Tibial artery (tissue), 4 donors: ENCODE results near the gene DYNC1I1.

Source experiments
- DNase-seq, 2 donors: peaks; one replicate each; pipeline ENCODE4 v3.0.0-alpha.2; 2019
- H3K27ac ChIP-seq, 2 donors: fragments of 200-600 bp; sonication (generic) in 1 of 2; 1 replicate in 1 of 2; 2 replicates in 1 of 2; pipeline ENCODE4 v1.5.1; 2018 to 2019; ENCODE audit warnings: mild to moderate bottlenecking in 1 of 2
- H3K27me3 ChIP-seq, 2 donors: fragments of 200-600 bp; sonication (generic) in 1 of 2; one replicate each; pipeline versions ENCODE4 v1.5.1 to v1.6.0; 2016 to 2019
- H3K36me3 ChIP-seq, 3 donors: fragments of 200-600 bp; sonication (generic) in 2 of 3; one replicate each; pipeline ENCODE4 v1.5.1; 2016 to 2019; ENCODE audit warnings: mild to moderate bottlenecking in 2 of 3
- H3K4me1 ChIP-seq, 4 donors: fragments of 200-600 bp; sonication (generic) in 2 of 4; 1 replicate in 3 of 4; 2 replicates in 1 of 4; pipeline ENCODE4 v1.5.1; 2016 to 2019
- H3K4me3 ChIP-seq, 2 donors: fragments of 200-600 bp; sonication (generic) in 1 of 2; 1 replicate in 1 of 2; 2 replicates in 1 of 2; pipeline ENCODE4 v1.5.1; 2018 to 2019; ENCODE audit warnings: mild to moderate bottlenecking in 2 of 2
- H3K9me3 ChIP-seq, 3 donors: fragments of 200-600 bp; sonication (generic) in 1 of 3; one replicate each; pipeline ENCODE4 v1.5.1; 2016 to 2019
- CTCF ChIP-seq, 2 experiments: fragments of 200-600 bp in 1 of 2; fragments of 450-650 bp in 1 of 2; IDR thresholded peaks; one replicate each; pipeline ENCODE4 v1.5.1; 2017 to 2019; ENCODE audit warnings: antibody characterized with exemption in 2 of 2, mild to moderate bottlenecking in 1 of 2, moderate library complexity in 1 of 2
- intact Hi-C: fragments of 100-400 bp; cut with DNase I; formaldehyde crosslinking; loops from one replicate; pipeline ENCODE4 v1.15.0; 2023; ENCODE audit warnings: low total_unique reads

Gene DYNC1I1

GRCh38 chr7:96059075-96059474, 286.7 kb downstream of the DYNC1I1 start:
- Histone ChIP-seq H3K4me3 (no peak overlapping the region), H3K27ac (no peak overlapping the region), H3K9me3 (no peaks in the 10 kb centered on the region), H3K4me1 (peaks cover 0 to 7% (median 0%) of the 10 kb centered on the region in 4 donors), H3K27me3 (no peaks in the 10 kb centered on the region), H3K36me3 (no peaks in the 10 kb centered on the region)
- intact Hi-C loops: no loop called here
- DNase-seq: no peak
- TF ChIP-seq CTCF (IDR thresholded peaks at IDR 0.05): no peak

GRCh38 chr7:96061009-96061408, 288.7 kb downstream of the DYNC1I1 start:
- H3K4me1 ChIP-seq: peaks cover 0 to 7% (median 0%) of the 10 kb centered on the region in 4 donors
- DNase-seq: no peak
- intact Hi-C loops: no loop called here
- H3K4me3 ChIP-seq: no peak overlapping the region
- TF ChIP-seq CTCF (IDR thresholded peaks at IDR 0.05): no peak
- no peaks in the 10 kb centered on the region for H3K36me3 ChIP-seq
- H3K9me3 ChIP-seq: no peaks in the 10 kb centered on the region
- no peaks in the 10 kb centered on the region for H3K27me3 ChIP-seq
- no peak overlapping the region for H3K27ac ChIP-seq

- Histone ChIP-seq H3K4me1 (peaks cover 0 to 7% (median 0%) of the 10 kb centered on the region in 4 donors), H3K9me3 (no peaks in the 10 kb centered on the region), H3K4me3 (no peak overlapping the region), H3K27ac (no peak overlapping the region), H3K27me3 (no peaks in the 10 kb centered on the region), H3K36me3 (no peaks in the 10 kb centered on the region)
- TF ChIP-seq CTCF (IDR thresholded peaks at IDR 0.05): no peak
- intact Hi-C loops: no loop called here
- DNase-seq: no peak
Measured at GRCh38 chr7:96061844-96062243, 289.5 kb downstream of the DYNC1I1 start.

GRCh38 chr7:96067321-96067720, 295.0 kb downstream of the DYNC1I1 start:
- H3K27ac ChIP-seq: no peak overlapping the region
- H3K9me3 ChIP-seq: no peaks in the 10 kb centered on the region
- DNase-seq: no peak
- no peaks in the 10 kb centered on the region for H3K36me3 ChIP-seq
- H3K4me1 ChIP-seq: no peaks in the 10 kb centered on the region
- intact Hi-C loops: no loop called here
- no peaks in the 10 kb centered on the region for H3K27me3 ChIP-seq
- H3K4me3 ChIP-seq: no peak overlapping the region
- TF ChIP-seq CTCF (IDR thresholded peaks at IDR 0.05): no peak

- no peaks in the 10 kb centered on the region for H3K36me3 ChIP-seq
- intact Hi-C loops: no loop called here
- H3K4me3 ChIP-seq: no peak overlapping the region
- no peaks in the 10 kb centered on the region for H3K4me1 ChIP-seq
- no peak for DNase-seq
- no peaks in the 10 kb centered on the region for H3K9me3 ChIP-seq
- no peaks in the 10 kb centered on the region for H3K27me3 ChIP-seq
- H3K27ac ChIP-seq: no peak overlapping the region
- TF ChIP-seq CTCF (IDR thresholded peaks at IDR 0.05): no peak
Measured at GRCh38 chr7:96069401-96069800, 297.0 kb downstream of the DYNC1I1 start.

- no peak overlapping the region for H3K27ac ChIP-seq
- TF ChIP-seq CTCF (IDR thresholded peaks at IDR 0.05): no peak
- H3K4me3 ChIP-seq: no peak overlapping the region
- H3K4me1 ChIP-seq: peaks cover 0 to 11% (median 3%) of the 10 kb centered on the region in 4 donors
- H3K9me3 ChIP-seq: no peaks in the 10 kb centered on the region
- H3K36me3 ChIP-seq: no peaks in the 10 kb centered on the region
- H3K27me3 ChIP-seq: no peaks in the 10 kb centered on the region
- no peak for DNase-seq
- intact Hi-C loops: loop anchor here (5.0 kb wide), 1 partner anchor 952 kb away; no protein-coding TSS in a partner anchor
Measured at GRCh38 chr7:96074871-96075270, 302.5 kb downstream of the DYNC1I1 start.
